IMR-90 (cell line): Measurements from ENCODE around the gene GSE1. TPM values are rescaled to one million over a fixed set of nuclear protein-coding genes. Genes with fewer than 3 reads are reported as not detected.

Source experiments
- ATAC-seq: fragments of 200-7000 bp; cut with Tn5 transposase; 2 replicates; pipeline ENCODE4 v1.9.1; 2020; ENCODE audit warnings: low read depth, mild to moderate bottlenecking, moderate library complexity
- BruUV-seq: library from RNA; stranded (reverse); fragments of 400-500 nt; replicated peaks from 2 replicates; lab custom pipeline; 2021; lab: Mats Ljungman, UMichigan
- CTCF ChIA-PET: fragments of 300-600 bp; formaldehyde crosslinking; extraction: SDS; loops from one replicate; lab custom pipeline; 2021; ENCODE audit warnings: antibody characterized with exemption; lab: Yijun Ruan, JAX
- POLR2A ChIA-PET: fragments of 300-600 bp; sonication (Branson Sonifier 250); formaldehyde crosslinking; loops from one replicate; lab custom pipeline; 2022; ENCODE audit warnings: antibody characterized with exemption; ENCODE audit not compliant: unreplicated experiment; lab: Charles Lee
- DNase-seq: peaks from one replicate; pipeline ENCODE4 v3.0.0; 2013
- H2AFZ ChIP-seq: replicated peaks from 2 replicates; pipeline ENCODE3; 2013; ENCODE audit warnings: low read length, mild to moderate bottlenecking; ENCODE audit not compliant: poor library complexity
- H2AK5ac ChIP-seq: 2 replicates; pipeline ENCODE4 v1.6.1; 2013; ENCODE audit warnings: low read depth, low read length, inconsistent platforms
- H2AK9ac ChIP-seq: replicated peaks from 2 replicates; pipeline ENCODE3; 2013; ENCODE audit warnings: mild to moderate bottlenecking, low read depth, low read length, moderate library complexity; ENCODE audit not compliant: poor library complexity
- H2BK120ac ChIP-seq: 2 replicates; pipeline ENCODE4 v1.6.1; 2013; ENCODE audit warnings: low read depth, low read length, inconsistent platforms
- H2BK15ac ChIP-seq: 3 replicates; pipeline ENCODE4 v1.6.1; 2013; ENCODE audit warnings: low read depth, low read length, inconsistent platforms
- H2BK20ac ChIP-seq: 2 replicates; pipeline ENCODE4 v1.6.1; 2013; ENCODE audit warnings: low read depth, mild to moderate bottlenecking, inconsistent platforms, low read length, moderate library complexity
- H2BK5ac ChIP-seq: 2 replicates; pipeline ENCODE4 v1.6.1; 2013; ENCODE audit warnings: mild to moderate bottlenecking, low read depth, low read length, inconsistent platforms; ENCODE audit not compliant: poor library complexity, severe bottlenecking
- H3K14ac ChIP-seq: replicated peaks from 2 replicates; pipeline ENCODE4 v1.6.1; 2013; ENCODE audit warnings: low read depth, low read length, inconsistent platforms
- H3K18ac ChIP-seq: 2 replicates; pipeline ENCODE4 v1.6.1; 2013; ENCODE audit warnings: low read depth, low read length, control low read depth
- H3K23ac ChIP-seq: 2 replicates; pipeline ENCODE4 v1.6.1; 2013; ENCODE audit warnings: low read depth, low read length, inconsistent platforms
- H3K27ac ChIP-seq: 2 replicates; pipeline ENCODE4 v1.5.1; 2013; ENCODE audit warnings: mild to moderate bottlenecking, control low read depth, low read length; ENCODE audit not compliant: insufficient read depth
- H3K27me3 ChIP-seq: 2 replicates; pipeline ENCODE4 v1.6.1; 2013; ENCODE audit warnings: low read length; ENCODE audit not compliant: control insufficient read depth, insufficient read depth
- H3K36me3 ChIP-seq: 2 replicates; pipeline ENCODE4 v1.6.1; 2013; ENCODE audit warnings: low read length, mixed read lengths; ENCODE audit not compliant: control insufficient read depth, insufficient read depth
- H3K4ac ChIP-seq: 2 replicates; pipeline ENCODE4 v1.6.1; 2013; ENCODE audit warnings: low read depth, low read length, inconsistent platforms
- H3K4me1 ChIP-seq: 2 replicates; pipeline ENCODE4 v1.6.1; 2013; ENCODE audit warnings: low read length, mixed read lengths; ENCODE audit not compliant: control insufficient read depth, insufficient read depth
- H3K4me2 ChIP-seq: 2 replicates; pipeline ENCODE4 v1.6.1; 2013; ENCODE audit warnings: low read depth, mild to moderate bottlenecking, control low read depth, low read length, moderate library complexity
- H3K4me3 ChIP-seq: 2 replicates; pipeline ENCODE4 v1.5.1; 2013; ENCODE audit warnings: low read depth, mild to moderate bottlenecking, control low read depth, low read length, moderate library complexity; ENCODE audit not compliant: insufficient read depth
- H3K56ac ChIP-seq: 2 replicates; pipeline ENCODE4 v1.6.1; 2013; ENCODE audit warnings: low read length, inconsistent platforms; ENCODE audit not compliant: insufficient read depth; ENCODE audit errors: extremely low read depth
- H3K79me1 ChIP-seq, 2 experiments: 2 replicates each; pipeline ENCODE4 v1.6.1; 2013; ENCODE audit warnings: low read length in 2 of 2, inconsistent platforms in 1 of 2, low read depth in 1 of 2
- H3K9ac ChIP-seq: 2 replicates; pipeline ENCODE4 v1.6.1; 2013; ENCODE audit warnings: low read depth, low read length, control low read depth
- H3K9me1 ChIP-seq: 2 replicates; pipeline ENCODE4 v1.6.1; 2013; ENCODE audit warnings: low read length, inconsistent platforms; ENCODE audit not compliant: insufficient read depth
- H3K9me3 ChIP-seq: 2 replicates; pipeline ENCODE4 v1.6.1; 2013; ENCODE audit warnings: low read length; ENCODE audit not compliant: control insufficient read depth, insufficient read depth
- H4K20me1 ChIP-seq: 2 replicates; pipeline ENCODE4 v1.6.1; 2013; ENCODE audit warnings: low read length, inconsistent platforms; ENCODE audit not compliant: insufficient read depth
- H4K5ac ChIP-seq: 2 replicates; pipeline ENCODE4 v1.6.1; 2013; ENCODE audit warnings: mild to moderate bottlenecking, low read depth, low read length, control low read depth
- H4K8ac ChIP-seq, 2 experiments: 2 replicates each; pipeline ENCODE4 v1.6.1; 2013; ENCODE audit warnings: low read depth in 2 of 2, low read length in 2 of 2, control low read depth in 1 of 2, inconsistent platforms in 1 of 2
- H4K91ac ChIP-seq: 2 replicates; pipeline ENCODE4 v1.6.1; 2013; ENCODE audit warnings: low read depth, low read length, inconsistent platforms; ENCODE audit not compliant: insufficient read depth
- BHLHE40 ChIP-seq: fragments of 150-350 bp; IDR thresholded peaks from 2 replicates; pipeline ENCODE4 v1.6.1; 2016; ENCODE audit warnings: mild to moderate bottlenecking, low read depth, low read length
- CEBPB ChIP-seq: IDR thresholded peaks from 2 replicates; pipeline ENCODE4 v1.6.1; 2012; ENCODE audit warnings: low read depth, low read length, improper control_type of control experiment
- CHD1 ChIP-seq: IDR thresholded peaks from 2 replicates; pipeline ENCODE4 v1.6.1; 2012; ENCODE audit warnings: low read depth, low read length, improper control_type of control experiment
- CTCF ChIP-seq: conservative IDR thresholded peaks from 2 replicates; pipeline ENCODE4 v1.5.1; 2012; ENCODE audit warnings: mild to moderate bottlenecking, low read depth, low read length, improper control_type of control experiment
- MXI1 ChIP-seq: IDR thresholded peaks from 2 replicates; pipeline ENCODE4 v1.6.1; 2012; ENCODE audit warnings: low read depth, mild to moderate bottlenecking, low read length, moderate library complexity, borderline replicate concordance
- WGBS, 2 experiments: methylation state at CpG; one replicate each; pipeline versions ENCODE4 v1.1.5 to v1.1.7; 2013; ENCODE audit warnings: missing lambda C conversion rate in 2 of 2; ENCODE audit not compliant: insufficient read length in 1 of 2; ENCODE audit errors: extremely low coverage in 2 of 2; 5-methylcytosine and 5-hydroxymethylcytosine counted together
- dilution Hi-C: fragments of 300-500 bp; cut with HindIII; formaldehyde crosslinking; loops from one replicate; pipeline ENCODE4 v1.14.3; 2018; ENCODE audit warnings: low sequenced_read_pairs; ENCODE audit not compliant: unreplicated experiment
- in situ Hi-C: fragments of 300-500 bp; cut with MboI; formaldehyde crosslinking; loops from 3 replicates; pipeline ENCODE4 v1.14.3; 2019; ENCODE audit warnings: low sequenced_read_pairs, inconsistent platforms, mixed read lengths
- intact Hi-C: fragments of 100-400 bp; cut with micrococcal nuclease; formaldehyde crosslinking; loops from 2 replicates; pipeline ENCODE4 v1.10.0; 2022
- polyA plus RNA-seq, 3 experiments: library from polyadenylated mRNA; depleted of rRNA; stranded (reverse); fragments of >200 nt; gene quantifications; 2 replicates each; pipeline ENCODE4 v1.2.3, GENCODE V29; 2012; ENCODE audit warnings: low replicate concordance in 1 of 3
- total RNA-seq: library from RNA; depleted of rRNA; stranded (reverse); fragments of >200 nt; gene quantifications from 2 replicates; pipeline ENCODE4 v1.2.3, GENCODE V29; 2012

Gene GSE1
- total and polyA plus RNA-seq, 2 of the 4 experiments (the other 2 are of a cell fraction): 14.9 to 25.5 TPM

- Histone ChIP-seq H3K9me3 (no peaks in the 10 kb centered on the region), H3K9me1 (peaks cover 4% of the 10 kb centered on the region), H3K4me3 (no peak overlapping the region), H2BK120ac (no peak overlapping the region), H3K27me3 (no peaks in the 10 kb centered on the region), H2BK5ac (no peak overlapping the region), H3K79me1 (peaks cover 29 to 56% of the 10 kb centered on the region in 2 experiments; a peak in 3 of 4 replicates), H3K23ac (no peak overlapping the region), H3K4ac (no peak overlapping the region), H3K9ac (no peak overlapping the region), H2AFZ (no peak overlapping the region), H4K5ac (no peak overlapping the region), H2AK9ac (no peak overlapping the region), H3K27ac (no peak overlapping the region), H3K56ac (no peak overlapping the region), H4K91ac (no peak overlapping the region), H2BK20ac (no peak overlapping the region), H3K4me2 (no peak overlapping the region), H3K4me1 (peaks cover 5% of the 10 kb centered on the region; the same call in 1 of the 2 replicates), H3K18ac (no peak overlapping the region), H3K14ac (no peak overlapping the region), H2BK15ac (no peak overlapping the region), H4K8ac (no peak overlapping the region), H3K36me3 (no peaks in the 10 kb centered on the region), H2AK5ac (no peak overlapping the region), H4K20me1 (peaks cover 90% of the 10 kb centered on the region)
- WGBS, 2 experiments: no CpG with 5 or more reads among the region's 11 CpGs
- no TSS peak for BruUV-seq
- DNase-seq (no peak), ATAC-seq (no peak)
- intact Hi-C loops: no loop called here
- POLR2A ChIA-PET: no interaction called here
- TF ChIP-seq BHLHE40: no peak
- TF ChIP-seq CTCF: no peak
- no peak for TF ChIP-seq MXI1
- no peak for TF ChIP-seq CEBPB
- TF ChIP-seq CHD1: no peak
- dilution Hi-C loops: no loop called here
- CTCF ChIA-PET: no interaction called here
- in situ Hi-C loops: no loop called here
Observed at GRCh38 chr16:85604145-85604705, 8.9 kb upstream of the GSE1 start.
